Activated CD4-positive, CD25-positive, alpha-beta regulatory T cell treated with anti-CD3 and anti-CD28 coated beads, Interleukin-2, amount 50 U/mL, for 72 hours (primary cell): ENCODE data around the gene COL15A1.

Experiments
- DNase-seq: peaks from one replicate; pipeline ENCODE4 v3.0.0; 2021

The COL15A1 gene

GRCh38 chr9:98950262-98950661 lies 6.6 kb downstream of the COL15A1 start:
- DNase-seq = no peak

GRCh38 chr9:98951967-98952366 lies 8.3 kb downstream of the COL15A1 start:
- DNase-seq = no peak

GRCh38 chr9:98953581-98954243 lies 10.0 kb downstream of the COL15A1 start:
- DNase-seq = no peak

- no peak for DNase-seq
Measured at GRCh38 chr9:98954244-98954610, 10.5 kb downstream of the COL15A1 start.

- DNase-seq = no peak
Measured at GRCh38 chr9:98955259-98955658, 11.6 kb downstream of the COL15A1 start.

GRCh38 chr9:98957826-98958225 lies 14.1 kb downstream of the COL15A1 start:
- no peak for DNase-seq

- DNase-seq = no peak
Measured at GRCh38 chr9:98958271-98958984, 14.7 kb downstream of the COL15A1 start.

GRCh38 chr9:98960409-98960808 lies 16.7 kb downstream of the COL15A1 start:
- DNase-seq = no peak

- DNase-seq = no peak
Measured at GRCh38 chr9:98961513-98962180, 17.9 kb downstream of the COL15A1 start.

GRCh38 chr9:98962181-98962560 lies 18.5 kb downstream of the COL15A1 start:
- DNase-seq = no peak

- no peak for DNase-seq
Measured at GRCh38 chr9:98962861-98963260, 19.2 kb downstream of the COL15A1 start.

GRCh38 chr9:98964201-98964600 lies 20.5 kb downstream of the COL15A1 start:
- DNase-seq = no peak

GRCh38 chr9:98964911-98965336 lies 21.2 kb downstream of the COL15A1 start:
- DNase-seq = no peak

GRCh38 chr9:98966676-98967075 lies 23.0 kb downstream of the COL15A1 start:
- DNase-seq = no peak

- DNase-seq = no peak
Measured at GRCh38 chr9:98967257-98967656, 23.6 kb downstream of the COL15A1 start.

- no peak for DNase-seq
Measured at GRCh38 chr9:98967680-98968079, 24.0 kb downstream of the COL15A1 start.

GRCh38 chr9:98968601-98969337 lies 25.1 kb downstream of the COL15A1 start:
- DNase-seq = no peak

- no peak for DNase-seq
Measured at GRCh38 chr9:98970532-98971041, 26.9 kb downstream of the COL15A1 start.

GRCh38 chr9:98971168-98971914 lies 27.6 kb downstream of the COL15A1 start:
- DNase-seq = no peak

- no peak for DNase-seq
Measured at GRCh38 chr9:98971915-98972223, 28.2 kb downstream of the COL15A1 start.

- DNase-seq = no peak
Measured at GRCh38 chr9:98972716-98973115, 29.0 kb downstream of the COL15A1 start.

- no peak for DNase-seq
Measured at GRCh38 chr9:98973171-98973570, 29.5 kb downstream of the COL15A1 start.

GRCh38 chr9:98973576-98973975 lies 29.9 kb downstream of the COL15A1 start:
- no peak for DNase-seq
